OCI-LY3 (cell line): ENCODE data around the gene MAP2.

ENCODE experiments used
- CTCF ChIP-seq: fragments of 200-600, 300-600 bp; sonication (generic); IDR thresholded peaks from 2 replicates; pipeline ENCODE4 v1.5.1; 2014; ENCODE audit warnings: antibody characterized with exemption, low read length, low read depth
- EZH2phosphoT487 ChIP-seq: fragments of 200-600 bp; shearing (Covaris generic); IDR thresholded peaks from 2 replicates; pipeline ENCODE4 v1.6.1; 2018; ENCODE audit warnings: antibody characterized with exemption, mixed run types, low read depth

DNA sequence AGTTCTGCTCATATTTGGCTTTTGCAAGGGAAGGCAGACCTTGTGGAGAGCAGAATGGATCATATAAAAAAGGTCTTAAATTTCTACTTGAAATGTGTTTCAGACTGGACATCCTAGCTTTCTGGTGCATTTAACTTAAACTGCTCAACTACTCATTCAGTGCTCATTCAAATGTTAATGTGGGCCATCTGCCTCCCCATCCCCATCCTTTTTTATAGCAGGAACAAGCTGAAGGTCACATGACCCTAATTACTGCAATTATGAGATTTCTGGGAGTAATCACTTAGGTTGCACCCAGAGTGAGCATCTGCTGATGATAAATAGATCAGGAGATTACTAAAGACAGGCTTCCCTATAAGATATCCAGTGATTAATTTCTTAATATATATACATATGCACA, 96.1 kb downstream of the MAP2 start:
- TF ChIP-seq CTCF (no peak), EZH2phosphoT487 (no peak)
